Measurements from ENCODE around the gene RSU1.

The RSU1 gene

DNA sequence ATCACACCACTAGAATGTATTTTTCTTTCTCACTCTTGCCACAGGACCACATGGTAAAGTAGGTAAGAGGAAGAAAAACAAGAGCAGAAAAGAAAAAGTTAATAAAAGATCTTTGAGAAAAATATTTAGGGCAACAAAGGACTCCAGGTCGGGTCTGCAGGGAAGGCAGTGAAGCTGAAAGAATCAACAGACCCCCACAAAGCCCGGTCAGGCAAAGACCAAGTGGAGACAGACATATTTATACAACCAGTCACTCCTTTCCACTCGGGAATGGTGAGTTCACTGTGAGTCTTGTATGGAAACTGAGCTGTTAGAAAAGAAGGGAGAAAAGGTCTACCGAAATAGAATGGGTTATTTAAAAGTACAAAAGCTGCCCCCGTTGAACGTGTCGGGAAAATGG, 28.0 kb downstream of the RSU1 start:
- no peak overlapping the region for H3K27ac ChIP-seq (ENCODE audit: insufficient read depth, low read depth, low read length, poor library complexity, severe bottlenecking)
- H3K4me3 ChIP-seq (ENCODE audit: insufficient read depth, low read depth, low read length) = no peak overlapping the region
- no peaks in the 10 kb centered on the region for H3K9me3 ChIP-seq (ENCODE audit: control insufficient read depth, low read length)
- H3K27me3 ChIP-seq (ENCODE audit: control insufficient read depth, insufficient read depth, low read length, poor library complexity, severe bottlenecking) = no peaks in the 10 kb centered on the region
- H3K4me1 ChIP-seq (ENCODE audit: control insufficient read depth, insufficient read depth, low read length) = no peaks in the 10 kb centered on the region
- H3K36me3 ChIP-seq (ENCODE audit: control insufficient read depth, insufficient read depth, low read length) = no peaks in the 10 kb centered on the region
- 78 to 80% methylated on average over 6 to 7 of the region's 7 CpGs for WGBS, 2 experiments

GRCh38 chr10:16788778-16789177, 28.4 kb downstream of the RSU1 start:
- Histone ChIP-seq H3K4me3 (ENCODE audit: insufficient read depth, low read depth, low read length) (no peak overlapping the region), H3K9me3 (ENCODE audit: control insufficient read depth, low read length) (no peaks in the 10 kb centered on the region), H3K27me3 (ENCODE audit: control insufficient read depth, insufficient read depth, low read length, poor library complexity, severe bottlenecking) (no peaks in the 10 kb centered on the region), H3K27ac (ENCODE audit: insufficient read depth, low read depth, low read length, poor library complexity, severe bottlenecking) (no peak overlapping the region), H3K36me3 (ENCODE audit: control insufficient read depth, insufficient read depth, low read length) (no peaks in the 10 kb centered on the region), H3K4me1 (ENCODE audit: control insufficient read depth, insufficient read depth, low read length) (no peaks in the 10 kb centered on the region)
- 85 to 89% methylated on average over 3 of the region's 3 CpGs for WGBS, 2 experiments

DNA sequence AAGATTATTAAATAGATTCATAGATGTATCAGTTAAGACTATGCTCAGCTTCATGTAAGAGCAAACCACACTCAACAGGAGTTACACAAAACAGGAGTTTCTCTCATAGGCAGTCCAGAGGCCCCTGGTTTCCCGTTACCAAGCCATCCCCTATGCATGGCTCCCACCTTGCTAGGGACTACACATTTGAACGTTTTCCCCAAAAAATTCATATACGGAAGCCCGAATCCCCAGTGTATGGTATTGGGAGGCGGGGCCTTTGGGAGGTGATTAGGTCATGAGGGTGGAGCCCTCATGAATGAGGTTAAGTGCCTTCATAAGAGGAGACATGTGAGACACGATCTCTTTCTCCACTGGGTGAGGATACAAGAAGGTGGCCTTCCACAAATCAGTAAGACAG, 29.1 kb downstream of the RSU1 start:
- no peaks in the 10 kb centered on the region for H3K36me3 ChIP-seq (ENCODE audit: control insufficient read depth, insufficient read depth, low read length)
- H3K4me3 ChIP-seq (ENCODE audit: insufficient read depth, low read depth, low read length) = no peak overlapping the region
- no peaks in the 10 kb centered on the region for H3K9me3 ChIP-seq (ENCODE audit: control insufficient read depth, low read length)
- no peak overlapping the region for H3K27ac ChIP-seq (ENCODE audit: insufficient read depth, low read depth, low read length, poor library complexity, severe bottlenecking)
- H3K27me3 ChIP-seq (ENCODE audit: control insufficient read depth, insufficient read depth, low read length, poor library complexity, severe bottlenecking) = no peaks in the 10 kb centered on the region
- 95 to 97% methylated on average over 6 of the region's 6 CpGs for WGBS, 2 experiments
- H3K4me1 ChIP-seq (ENCODE audit: control insufficient read depth, insufficient read depth, low read length) = no peaks in the 10 kb centered on the region

DNA sequence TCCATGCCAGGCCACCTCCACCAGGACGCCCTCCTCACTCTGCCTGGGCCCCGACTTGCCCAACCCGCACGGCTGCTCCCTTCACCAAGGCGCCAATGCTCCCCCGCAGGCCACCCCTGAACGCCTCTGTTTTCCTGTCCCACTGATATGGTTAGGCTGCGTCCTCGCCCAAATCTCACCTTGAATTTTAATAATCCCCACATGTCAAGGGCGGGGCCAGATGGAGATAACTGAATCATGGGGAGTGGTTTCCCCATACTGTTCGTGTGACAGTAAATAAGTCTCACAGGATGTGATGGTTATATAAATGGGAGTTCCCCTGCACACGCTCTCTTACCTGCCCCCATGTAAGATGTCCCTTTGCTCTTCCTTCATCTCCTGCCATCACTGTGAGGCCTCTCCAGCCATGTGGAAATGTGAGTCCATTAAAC, 29.8 kb downstream of the RSU1 start:
- 91 to 97% methylated on average over 12 of the region's 12 CpGs for WGBS, 2 experiments
- no peaks in the 10 kb centered on the region for H3K36me3 ChIP-seq (ENCODE audit: control insufficient read depth, insufficient read depth, low read length)

GRCh38 chr10:16780338-16780880, 36.8 kb downstream of the RSU1 start:
- no peak overlapping the region for H3K27ac ChIP-seq (ENCODE audit: insufficient read depth, low read depth, low read length, poor library complexity, severe bottlenecking)
- no peaks in the 10 kb centered on the region for H3K9me3 ChIP-seq (ENCODE audit: control insufficient read depth, low read length)
- no peaks in the 10 kb centered on the region for H3K36me3 ChIP-seq (ENCODE audit: control insufficient read depth, insufficient read depth, low read length)
- H3K4me1 ChIP-seq (ENCODE audit: control insufficient read depth, insufficient read depth, low read length) = no peaks in the 10 kb centered on the region
- WGBS, 2 experiments = 90 to 94% methylated on average over 7 of the region's 7 CpGs
- no peak overlapping the region for H3K4me3 ChIP-seq (ENCODE audit: insufficient read depth, low read depth, low read length)
- H3K27me3 ChIP-seq (ENCODE audit: control insufficient read depth, insufficient read depth, low read length, poor library complexity, severe bottlenecking) = no peaks in the 10 kb centered on the region

More for the DNA sequence above, 29.8 kb downstream of the RSU1 start:
- no peak overlapping the region for H3K4me3 ChIP-seq (ENCODE audit: insufficient read depth, low read depth, low read length)
- no peaks in the 10 kb centered on the region for H3K9me3 ChIP-seq (ENCODE audit: control insufficient read depth, low read length)
- no peaks in the 10 kb centered on the region for H3K27me3 ChIP-seq (ENCODE audit: control insufficient read depth, insufficient read depth, low read length, poor library complexity, severe bottlenecking)
- H3K27ac ChIP-seq (ENCODE audit: insufficient read depth, low read depth, low read length, poor library complexity, severe bottlenecking) = no peak overlapping the region
- H3K4me1 ChIP-seq (ENCODE audit: control insufficient read depth, insufficient read depth, low read length) = no peaks in the 10 kb centered on the region

- Histone ChIP-seq H3K4me3 (ENCODE audit: insufficient read depth, low read depth, low read length) (no peak overlapping the region), H3K27ac (ENCODE audit: insufficient read depth, low read depth, low read length, poor library complexity, severe bottlenecking) (no peak overlapping the region), H3K4me1 (ENCODE audit: control insufficient read depth, insufficient read depth, low read length) (no peaks in the 10 kb centered on the region), H3K36me3 (ENCODE audit: control insufficient read depth, insufficient read depth, low read length) (no peaks in the 10 kb centered on the region), H3K27me3 (ENCODE audit: control insufficient read depth, insufficient read depth, low read length, poor library complexity, severe bottlenecking) (no peaks in the 10 kb centered on the region), H3K9me3 (ENCODE audit: control insufficient read depth, low read length) (no peaks in the 10 kb centered on the region)
- WGBS, 2 experiments = 74 to 77% methylated on average over 6 of the region's 6 CpGs
Observed at GRCh38 chr10:16779384-16779915, 37.8 kb downstream of the RSU1 start.

GRCh38 chr10:16777473-16778370, 39.5 kb downstream of the RSU1 start:
- Histone ChIP-seq H3K27me3 (ENCODE audit: control insufficient read depth, insufficient read depth, low read length, poor library complexity, severe bottlenecking) (no peaks in the 10 kb centered on the region), H3K27ac (ENCODE audit: insufficient read depth, low read depth, low read length, poor library complexity, severe bottlenecking) (no peak overlapping the region), H3K36me3 (ENCODE audit: control insufficient read depth, insufficient read depth, low read length) (no peaks in the 10 kb centered on the region), H3K9me3 (ENCODE audit: control insufficient read depth, low read length) (no peaks in the 10 kb centered on the region), H3K4me1 (ENCODE audit: control insufficient read depth, insufficient read depth, low read length) (no peaks in the 10 kb centered on the region), H3K4me3 (ENCODE audit: insufficient read depth, low read depth, low read length) (no peak overlapping the region)
- 84 to 85% methylated on average over 7 of the region's 7 CpGs for WGBS, 2 experiments

GRCh38 chr10:16776896-16777295, 40.3 kb downstream of the RSU1 start:
- no peaks in the 10 kb centered on the region for H3K4me1 ChIP-seq (ENCODE audit: control insufficient read depth, insufficient read depth, low read length)
- H3K27me3 ChIP-seq (ENCODE audit: control insufficient read depth, insufficient read depth, low read length, poor library complexity, severe bottlenecking) = no peaks in the 10 kb centered on the region
- H3K27ac ChIP-seq (ENCODE audit: insufficient read depth, low read depth, low read length, poor library complexity, severe bottlenecking) = no peak overlapping the region
- H3K4me3 ChIP-seq (ENCODE audit: insufficient read depth, low read depth, low read length) = no peak overlapping the region
- WGBS, 2 experiments = 84 to 90% methylated on average over 2 to 3 of the region's 3 CpGs
- H3K9me3 ChIP-seq (ENCODE audit: control insufficient read depth, low read length) = no peaks in the 10 kb centered on the region
- no peaks in the 10 kb centered on the region for H3K36me3 ChIP-seq (ENCODE audit: control insufficient read depth, insufficient read depth, low read length)

DNA sequence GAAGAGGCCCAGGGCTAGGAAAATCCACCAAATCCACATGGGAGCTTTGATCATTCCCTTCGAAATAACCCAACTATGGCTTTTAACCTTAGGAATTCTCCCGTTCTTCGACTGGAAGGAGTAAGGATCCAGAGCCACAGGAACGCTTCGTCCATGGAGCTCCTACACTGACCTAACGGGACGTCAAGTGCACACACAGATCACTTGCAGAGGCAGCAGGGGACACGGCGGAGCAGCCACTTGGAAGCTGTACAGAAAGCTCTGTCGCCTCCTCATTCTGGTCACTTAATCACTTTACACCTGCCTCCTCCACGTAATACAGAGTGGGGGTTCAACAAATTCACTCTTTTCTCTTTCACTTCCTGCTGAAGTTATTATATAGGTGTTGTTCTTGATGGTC, 43.9 kb downstream of the RSU1 start:
- Histone ChIP-seq H3K36me3 (ENCODE audit: control insufficient read depth, insufficient read depth, low read length) (no peaks in the 10 kb centered on the region), H3K4me3 (ENCODE audit: insufficient read depth, low read depth, low read length) (no peak overlapping the region), H3K27me3 (ENCODE audit: control insufficient read depth, insufficient read depth, low read length, poor library complexity, severe bottlenecking) (no peaks in the 10 kb centered on the region), H3K4me1 (ENCODE audit: control insufficient read depth, insufficient read depth, low read length) (no peaks in the 10 kb centered on the region), H3K9me3 (ENCODE audit: control insufficient read depth, low read length) (no peaks in the 10 kb centered on the region), H3K27ac (ENCODE audit: insufficient read depth, low read depth, low read length, poor library complexity, severe bottlenecking) (no peak overlapping the region)
- WGBS, 2 experiments = 91 to 92% methylated on average over 10 to 11 of the region's 11 CpGs

DNA sequence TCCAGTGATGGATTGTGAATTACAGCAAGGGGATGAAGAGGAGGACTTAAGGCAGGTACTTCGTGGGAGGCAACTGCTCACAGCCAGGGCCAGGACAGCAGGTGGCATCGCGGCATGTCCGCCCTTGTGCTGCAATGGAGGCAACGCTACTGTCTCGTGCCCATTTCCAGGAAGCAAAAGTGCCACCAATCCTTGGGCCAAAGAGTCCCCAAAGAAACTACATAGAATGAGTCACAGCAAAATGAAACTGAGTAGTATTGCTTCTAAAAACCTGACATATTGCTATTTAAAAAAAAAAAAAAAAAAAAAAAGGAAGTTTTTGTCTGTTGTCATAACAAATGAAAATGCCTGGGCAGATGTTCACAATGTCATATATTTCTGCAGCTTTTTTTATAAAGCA, 46.6 kb downstream of the RSU1 start:
- Histone ChIP-seq H3K36me3 (ENCODE audit: control insufficient read depth, insufficient read depth, low read length) (no peaks in the 10 kb centered on the region), H3K27me3 (ENCODE audit: control insufficient read depth, insufficient read depth, low read length, poor library complexity, severe bottlenecking) (no peaks in the 10 kb centered on the region), H3K4me1 (ENCODE audit: control insufficient read depth, insufficient read depth, low read length) (no peaks in the 10 kb centered on the region), H3K9me3 (ENCODE audit: control insufficient read depth, low read length) (no peaks in the 10 kb centered on the region), H3K27ac (ENCODE audit: insufficient read depth, low read depth, low read length, poor library complexity, severe bottlenecking) (no peak overlapping the region), H3K4me3 (ENCODE audit: insufficient read depth, low read depth, low read length) (no peak overlapping the region)
- 91 to 93% methylated on average over 6 of the region's 6 CpGs for WGBS, 2 experiments

All from ectodermal cell (in vitro differentiated cells).